HepG2 (cell line): ENCODE results near the gene TSNAXIP1. TPM values are rescaled to one million over a fixed set of nuclear protein-coding genes. Genes with fewer than 3 reads are reported as not detected.
A peak's percentile ranks its signal among the peaks of the same experiment; 100 is the strongest.

Experiments
- CBX5 ChIP-seq: sonication (generic); formaldehyde crosslinking; IDR thresholded peaks from 2 replicates; pipeline ENCODE4 v1.4.0; 2020; ENCODE audit warnings: missing genetic modification reagents, borderline replicate concordance
- CCDC6 ChIP-seq: sonication (generic); formaldehyde crosslinking; IDR thresholded peaks from 2 replicates; pipeline ENCODE4 v1.8.1; 2022; ENCODE audit warnings: mild to moderate bottlenecking, missing genetic modification reagents, moderate library complexity
- HNF1B ChIP-seq: sonication (generic); formaldehyde crosslinking; IDR thresholded peaks from 2 replicates; pipeline ENCODE4 v1.5.1; 2020; ENCODE audit warnings: mild to moderate bottlenecking, moderate library complexity, missing genetic modification reagents
- KLF11 ChIP-seq: IDR thresholded peaks from 2 replicates; pipeline ENCODE4 v1.6.1; 2016; ENCODE audit warnings: missing compliant biosample characterization
- MYC ChIP-seq: sonication (generic); formaldehyde crosslinking; IDR thresholded peaks from 2 replicates; pipeline ENCODE4 v1.9.0; 2021; ENCODE audit warnings: missing genetic modification reagents, borderline replicate concordance
- PBX2 ChIP-seq: IDR thresholded peaks from 2 replicates; pipeline ENCODE4 v1.6.1; 2016; ENCODE audit warnings: control low read depth
- RAD51 ChIP-seq: fragments of 450-650 bp; IDR thresholded peaks from 2 replicates; pipeline ENCODE4 v1.6.1; 2016; ENCODE audit warnings: borderline replicate concordance
- TBP ChIP-seq: sonication (generic); formaldehyde crosslinking; IDR thresholded peaks from 2 replicates; pipeline ENCODE4 v1.5.0; 2020; ENCODE audit warnings: missing genetic modification reagents
- ZNF180 ChIP-seq: sonication (generic); formaldehyde crosslinking; IDR thresholded peaks from 2 replicates; pipeline ENCODE4 v1.4.0; 2020; ENCODE audit warnings: low read depth, missing genetic modification reagents, borderline replicate concordance
- ZNF672 ChIP-seq: sonication (generic); formaldehyde crosslinking; IDR thresholded peaks from 2 replicates; pipeline ENCODE4 v1.8.1; 2022; ENCODE audit warnings: missing genetic modification reagents
- polyA plus RNA-seq, 8 experiments: library from polyadenylated mRNA; depleted of rRNA in 3 of 8; stranded (reverse) in 7 of 8; unstranded in 1 of 8; fragments of >200 nt; fragmentation: Illumina TruSeq in 4 of 8; extraction: Trizol in 4 of 8; gene quantifications; 2 replicates each; pipeline versions ENCODE4 v1.2.1 to v1.2.3, GENCODE V29; 2011 to 2016; ENCODE audit warnings: low read depth in 4 of 8, missing spikeins in 1 of 8, mixed read lengths in 1 of 8; ENCODE audit not compliant: insufficient read depth in 1 of 8
- total RNA-seq, 5 experiments: library from RNA; depleted of rRNA; stranded (reverse); fragments of >200 nt; fragmentation: Illumina TruSeq; extraction: Trizol; gene quantifications; 2 replicates each; pipeline ENCODE4 v1.2.3, GENCODE V29; 2016; ENCODE audit warnings: low read depth in 1 of 5
- TF ChIP-seq, protein P1 (sequence below): sonication (generic); formaldehyde crosslinking; IDR thresholded peaks from 2 replicates; pipeline ENCODE4 v1.5.1; 2020; ENCODE audit warnings: mild to moderate bottlenecking, missing genetic modification reagents, moderate library complexity
- TF ChIP-seq, protein P2 (sequence below): sonication (generic); formaldehyde crosslinking; IDR thresholded peaks from 2 replicates; pipeline ENCODE4 v1.4.0; 2020; ENCODE audit warnings: missing genetic modification reagents
- TF ChIP-seq, protein P3 (sequence below): sonication (generic); formaldehyde crosslinking; IDR thresholded peaks from 2 replicates; pipeline ENCODE4 v1.5.0; 2020; ENCODE audit warnings: mild to moderate bottlenecking, missing genetic modification reagents

TSNAXIP1 gene
- total and polyA plus RNA-seq, 2 of the 13 experiments (the other 11 are each of a cell fraction or from before 2014, with no cell fraction given), result 0.37 to 0.86 TPM

GRCh38 chr16:67842509-67843342, 36.0 kb downstream of the TSNAXIP1 start (continued):
- TF ChIP-seq, protein P1, sequence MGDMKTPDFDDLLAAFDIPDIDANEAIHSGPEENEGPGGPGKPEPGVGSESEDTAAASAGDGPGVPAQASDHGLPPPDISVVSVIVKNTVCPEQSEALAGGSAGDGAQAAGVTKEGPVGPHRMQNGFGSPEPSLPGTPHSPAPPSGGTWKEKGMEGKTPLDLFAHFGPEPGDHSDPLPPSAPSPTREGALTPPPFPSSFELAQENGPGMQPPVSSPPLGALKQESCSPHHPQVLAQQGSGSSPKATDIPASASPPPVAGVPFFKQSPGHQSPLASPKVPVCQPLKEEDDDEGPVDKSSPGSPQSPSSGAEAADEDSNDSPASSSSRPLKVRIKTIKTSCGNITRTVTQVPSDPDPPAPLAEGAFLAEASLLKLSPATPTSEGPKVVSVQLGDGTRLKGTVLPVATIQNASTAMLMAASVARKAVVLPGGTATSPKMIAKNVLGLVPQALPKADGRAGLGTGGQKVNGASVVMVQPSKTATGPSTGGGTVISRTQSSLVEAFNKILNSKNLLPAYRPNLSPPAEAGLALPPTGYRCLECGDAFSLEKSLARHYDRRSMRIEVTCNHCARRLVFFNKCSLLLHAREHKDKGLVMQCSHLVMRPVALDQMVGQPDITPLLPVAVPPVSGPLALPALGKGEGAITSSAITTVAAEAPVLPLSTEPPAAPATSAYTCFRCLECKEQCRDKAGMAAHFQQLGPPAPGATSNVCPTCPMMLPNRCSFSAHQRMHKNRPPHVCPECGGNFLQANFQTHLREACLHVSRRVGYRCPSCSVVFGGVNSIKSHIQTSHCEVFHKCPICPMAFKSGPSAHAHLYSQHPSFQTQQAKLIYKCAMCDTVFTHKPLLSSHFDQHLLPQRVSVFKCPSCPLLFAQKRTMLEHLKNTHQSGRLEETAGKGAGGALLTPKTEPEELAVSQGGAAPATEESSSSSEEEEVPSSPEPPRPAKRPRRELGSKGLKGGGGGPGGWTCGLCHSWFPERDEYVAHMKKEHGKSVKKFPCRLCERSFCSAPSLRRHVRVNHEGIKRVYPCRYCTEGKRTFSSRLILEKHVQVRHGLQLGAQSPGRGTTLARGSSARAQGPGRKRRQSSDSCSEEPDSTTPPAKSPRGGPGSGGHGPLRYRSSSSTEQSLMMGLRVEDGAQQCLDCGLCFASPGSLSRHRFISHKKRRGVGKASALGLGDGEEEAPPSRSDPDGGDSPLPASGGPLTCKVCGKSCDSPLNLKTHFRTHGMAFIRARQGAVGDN (CRISPR knock-in tag), result peak; percentile 78
- TF ChIP-seq, protein P2, sequence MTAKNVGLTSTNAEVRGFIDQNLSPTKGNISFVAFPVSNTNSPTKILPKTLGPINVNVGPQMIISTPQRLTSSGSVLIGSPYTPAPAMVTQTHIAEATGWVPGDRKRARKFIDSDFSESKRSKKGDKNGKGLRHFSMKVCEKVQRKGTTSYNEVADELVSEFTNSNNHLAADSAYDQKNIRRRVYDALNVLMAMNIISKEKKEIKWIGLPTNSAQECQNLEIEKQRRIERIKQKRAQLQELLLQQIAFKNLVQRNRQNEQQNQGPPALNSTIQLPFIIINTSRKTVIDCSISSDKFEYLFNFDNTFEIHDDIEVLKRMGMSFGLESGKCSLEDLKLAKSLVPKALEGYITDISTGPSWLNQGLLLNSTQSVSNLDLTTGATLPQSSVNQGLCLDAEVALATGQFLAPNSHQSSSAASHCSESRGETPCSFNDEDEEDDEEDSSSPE (CRISPR knock-in tag), result no peak
- TF ChIP-seq HNF1B (CRISPR knock-in tag) (peak; percentile 50; the same call in 1 of the 2 replicates), KLF11 (CRISPR knock-in tag) (no peak), CCDC6 (no peak), RAD51 (no peak), ZNF672 (CRISPR knock-in tag) (no peak; the same call in 1 of the 2 replicates), MYC (CRISPR knock-in tag) (peak; percentile 12), PBX2 (CRISPR knock-in tag) (no peak), ZNF180 (CRISPR knock-in tag) (no peak; the same call in 1 of the 2 replicates), CBX5 (no peak; the same call in 1 of the 2 replicates), TBP (no peak)
- TF ChIP-seq, protein P3, sequence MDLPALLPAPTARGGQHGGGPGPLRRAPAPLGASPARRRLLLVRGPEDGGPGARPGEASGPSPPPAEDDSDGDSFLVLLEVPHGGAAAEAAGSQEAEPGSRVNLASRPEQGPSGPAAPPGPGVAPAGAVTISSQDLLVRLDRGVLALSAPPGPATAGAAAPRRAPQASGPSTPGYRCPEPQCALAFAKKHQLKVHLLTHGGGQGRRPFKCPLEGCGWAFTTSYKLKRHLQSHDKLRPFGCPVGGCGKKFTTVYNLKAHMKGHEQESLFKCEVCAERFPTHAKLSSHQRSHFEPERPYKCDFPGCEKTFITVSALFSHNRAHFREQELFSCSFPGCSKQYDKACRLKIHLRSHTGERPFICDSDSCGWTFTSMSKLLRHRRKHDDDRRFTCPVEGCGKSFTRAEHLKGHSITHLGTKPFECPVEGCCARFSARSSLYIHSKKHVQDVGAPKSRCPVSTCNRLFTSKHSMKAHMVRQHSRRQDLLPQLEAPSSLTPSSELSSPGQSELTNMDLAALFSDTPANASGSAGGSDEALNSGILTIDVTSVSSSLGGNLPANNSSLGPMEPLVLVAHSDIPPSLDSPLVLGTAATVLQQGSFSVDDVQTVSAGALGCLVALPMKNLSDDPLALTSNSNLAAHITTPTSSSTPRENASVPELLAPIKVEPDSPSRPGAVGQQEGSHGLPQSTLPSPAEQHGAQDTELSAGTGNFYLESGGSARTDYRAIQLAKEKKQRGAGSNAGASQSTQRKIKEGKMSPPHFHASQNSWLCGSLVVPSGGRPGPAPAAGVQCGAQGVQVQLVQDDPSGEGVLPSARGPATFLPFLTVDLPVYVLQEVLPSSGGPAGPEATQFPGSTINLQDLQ, result 0 out of 2 replicates have a peak, but pooled peaks have one; percentile 31
